ENCODE measurements around the gene FRS3. TPM values are rescaled to one million over a fixed set of nuclear protein-coding genes. Genes with fewer than 3 reads are reported as not detected.
A peak's percentile ranks its signal among the peaks of the same experiment; 100 is the strongest.

Gene FRS3
- total and polyA plus RNA-seq, 2 of the 8 experiments (the other 6 are each of a cell fraction or from before 2014, with no cell fraction given): 3.4 to 4.4 TPM

DNA sequence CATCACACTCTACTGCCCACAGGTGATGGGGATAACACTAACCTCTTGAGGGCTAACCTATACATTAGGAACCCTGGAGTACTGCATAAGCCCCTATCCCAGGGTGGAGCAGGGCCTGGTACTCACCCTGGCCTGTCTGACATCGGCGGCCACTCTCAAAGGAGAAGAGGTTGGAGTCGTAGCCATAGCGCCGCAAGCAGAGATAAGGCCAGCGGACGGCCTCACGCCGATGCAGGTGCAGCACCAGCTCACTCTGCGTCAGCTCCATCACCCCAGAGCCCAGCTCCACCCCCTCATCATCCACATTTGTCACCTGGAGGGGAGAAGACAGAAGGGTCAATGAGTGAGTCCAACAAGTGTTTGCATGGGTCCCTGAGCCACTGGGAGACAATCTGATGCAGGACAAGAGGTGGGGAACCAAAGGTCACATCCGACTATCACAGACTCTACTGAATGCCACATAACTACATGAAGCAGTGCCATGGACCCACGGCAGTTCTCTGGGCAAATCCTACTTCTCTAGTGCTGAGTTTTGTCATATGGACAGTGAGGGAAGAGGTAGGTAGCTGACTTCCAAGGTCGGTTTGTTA is 4.3 kb downstream of the FRS3 start:
- H2BK120ac ChIP-seq (replicated peaks; ENCODE audit: low read depth, low read length): no peak overlapping the region
- H2AK5ac ChIP-seq (ENCODE audit: low read depth, low read length): no peak overlapping the region
- H3K27me3 ChIP-seq (replicated peaks in 1 of 4; ENCODE audit: control insufficient read depth in 3 of 4, extremely low read depth in 1 of 4, insufficient read depth in 3 of 4, low read length in 3 of 4): no peaks in the 10 kb centered on the region; a peak in 1 of 7 replicates
- H3K4ac ChIP-seq (replicated peaks; ENCODE audit: insufficient read length, low read depth, low read length): no peak overlapping the region
- H3K79me2 ChIP-seq (ENCODE audit: control insufficient read depth in 1 of 2, insufficient read depth in 2 of 2, low read length in 2 of 2): no peaks in the 10 kb centered on the region
- no peaks in the 10 kb centered on the region for H3K79me1 ChIP-seq (ENCODE audit: low read depth, low read length)
- FAIRE-seq: no peak
- H3K4me3 ChIP-seq (ENCODE audit: extremely low read depth in 1 of 4, insufficient read depth in 2 of 4, low read depth in 3 of 4, low read length in 4 of 4): no peak overlapping the region
- no peak overlapping the region for H3K14ac ChIP-seq (ENCODE audit: insufficient read length)
- no peaks in the 10 kb centered on the region for H3K9me3 ChIP-seq (ENCODE audit: insufficient read depth in 2 of 2, low read depth in 1 of 2, low read length in 1 of 2)
- no peak overlapping the region for H2AFZ ChIP-seq (ENCODE audit: low read length)
- no peak overlapping the region for H3K9ac ChIP-seq (replicated peaks in 1 of 4; ENCODE audit: extremely low read depth in 1 of 4, low read depth in 3 of 4, low read length in 3 of 4)
- H4K8ac ChIP-seq (ENCODE audit: extremely low read depth, insufficient read depth, low read length): no peak overlapping the region
- no peak overlapping the region for H2BK20ac ChIP-seq (ENCODE audit: low read length)
- peaks cover 0 to 7% (median 4%) of the 10 kb centered on the region in 4 experiments; a peak in 5 of 8 replicates for H3K36me3 ChIP-seq (ENCODE audit: control insufficient read depth in 2 of 4, insufficient read depth in 4 of 4, low read length in 3 of 4)
- POLR2A ChIA-PET (ENCODE audit: partially characterized antibody): interaction anchor here (0.7 kb wide), 1 partner anchor 12 kb away, joined by 3 read pairs; the partner anchor contains the start of gene TOMM6
- H4K5ac ChIP-seq (ENCODE audit: insufficient read length, low read depth, low read length): no peak overlapping the region
- no peak for DNase-seq (ENCODE audit: low read depth in 1 of 2, low spot score in 2 of 2)
- H3K4me2 ChIP-seq (ENCODE audit: insufficient read depth in 1 of 2, low read depth in 2 of 2, low read length in 2 of 2): no peak overlapping the region
- H2BK12ac ChIP-seq (ENCODE audit: low read depth, low read length): no peak overlapping the region
- no peak overlapping the region for H4K91ac ChIP-seq (replicated peaks; ENCODE audit: insufficient read length, low read length)
- H2BK15ac ChIP-seq (ENCODE audit: low read length): no peak overlapping the region
- H2BK5ac ChIP-seq (ENCODE audit: low read depth, low read length): no peak overlapping the region
- no peak overlapping the region for H3K18ac ChIP-seq (ENCODE audit: extremely low read depth, low read length)
- peaks cover 0 to 3% of the 10 kb centered on the region in 2 experiments for H4K20me1 ChIP-seq (replicated peaks in 1 of 2; ENCODE audit: control insufficient read depth in 1 of 2, insufficient read depth in 2 of 2, low read length in 2 of 2)
- H3K27ac ChIP-seq (ENCODE audit: low read depth, low read length): no peak overlapping the region
- H3K23ac ChIP-seq (ENCODE audit: insufficient read length): no peak overlapping the region
- H3K56ac ChIP-seq (replicated peaks; ENCODE audit: insufficient read length, low read depth, low read length): no peak overlapping the region
- peaks cover 0 to 5% (median 3%) of the 10 kb centered on the region in 4 experiments; a peak in 1 of 7 replicates for H3K4me1 ChIP-seq (replicated peaks in 1 of 4; ENCODE audit: control insufficient read depth in 3 of 4, insufficient read depth in 4 of 4, low read length in 3 of 4)
- TF ChIP-seq SIN3A (conservative IDR thresholded peaks at IDR 0.05 in 1 of 2, IDR thresholded peaks at IDR 0.05 in 1 of 2; ENCODE audit: low read depth in 1 of 2, low read length in 2 of 2): 0 out of 4 replicates have a peak, but pooled peaks of 1 of the 2 experiments have one; percentile 10
- no peak for TF ChIP-seq CTBP2 (IDR thresholded peaks at IDR 0.05; ENCODE audit: borderline replicate concordance, insufficient read depth, insufficient read length, low read length)
- H3K23me2 ChIP-seq (ENCODE audit: low read depth, low read length): peaks cover 4% of the 10 kb centered on the region; the same call in 1 of the 2 replicates
- CTCF ChIA-PET (ENCODE audit: partially characterized antibody): interaction anchor here (0.7 to 5.2 kb wide), 33 partner anchors 9 to 441 kb away, joined by 3 to 58 read pairs (median 6); partner anchors contain the start of genes TFEB and TOMM6
- WGBS, 2 experiments (ENCODE audit: extremely low coverage in 1 of 2, insufficient coverage in 1 of 2, insufficient read length in 1 of 2, insufficient replicate concordance in 2 of 2, low coverage in 1 of 2, low lambda C conversion rate in 2 of 2, missing lambda C conversion rate in 1 of 2): 88% methylated on average over 13 of the region's 13 CpGs; no CpG with 5 or more reads in 1 of the 2 experiments
